H1 (cell line): ENCODE results near the gene RALGAPA1. TPM values are rescaled to one million over a fixed set of nuclear protein-coding genes. Genes with fewer than 3 reads are reported as not detected.
"Not testable (repeated sequence)": the region's sequence is repeated elsewhere in the genome, so short reads cannot be mapped to it uniquely, and the experiment has no call there.

ENCODE experiments used
- CTCF ChIA-PET: fragments of 300-600 bp; sonication (Branson Sonifier 250); formaldehyde crosslinking; loops from one replicate; lab custom pipeline; 2021; ENCODE audit not compliant: partially characterized antibody; lab: Charles Lee
- POLR2A ChIA-PET: fragments of 300-600 bp; sonication (Branson Sonifier 250); formaldehyde crosslinking; loops from one replicate; lab custom pipeline; 2021; ENCODE audit warnings: inconsistent platforms; ENCODE audit not compliant: partially characterized antibody; lab: Charles Lee
- DNase-seq, 2 experiments: peaks; one replicate each; pipeline versions ENCODE4 v3.0.0 to v3.0.0-alpha.2; 2010 to 2022; ENCODE audit warnings: low spot score in 2 of 2, low read depth in 1 of 2, mixed read lengths in 1 of 2
- FAIRE-seq: peaks from 2 replicates; lab custom pipeline; 2011; peaks lifted over from hg19 to GRCh38; lab: Jason Lieb, UNC
- H2AFZ ChIP-seq: 2 replicates; pipeline ENCODE4 v1.8.1; 2012; ENCODE audit warnings: low read length, inconsistent platforms
- H2AK5ac ChIP-seq: 2 replicates; pipeline ENCODE4 v1.6.1; 2013; ENCODE audit warnings: low read depth, low read length
- H2BK120ac ChIP-seq: replicated peaks from 2 replicates; pipeline ENCODE3; 2013; ENCODE audit warnings: low read depth, low read length, inconsistent platforms
- H2BK12ac ChIP-seq: 2 replicates; pipeline ENCODE4 v1.6.1; 2013; ENCODE audit warnings: low read depth, low read length
- H2BK15ac ChIP-seq: 2 replicates; pipeline ENCODE4 v1.6.1; 2013; ENCODE audit warnings: low read length
- H2BK20ac ChIP-seq: 2 replicates; pipeline ENCODE4 v1.6.1; 2013; ENCODE audit warnings: low read length
- H2BK5ac ChIP-seq: 2 replicates; pipeline ENCODE4 v1.6.1; 2013; ENCODE audit warnings: low read depth, low read length
- H3K14ac ChIP-seq: 2 replicates; pipeline ENCODE4 v1.6.1; 2013; ENCODE audit warnings: inconsistent platforms; ENCODE audit not compliant: insufficient read length
- H3K18ac ChIP-seq: 2 replicates; pipeline ENCODE4 v1.6.1; 2013; ENCODE audit warnings: low read length; ENCODE audit errors: extremely low read depth
- H3K23ac ChIP-seq: 2 replicates; pipeline ENCODE4 v1.6.1; 2013; ENCODE audit warnings: inconsistent platforms; ENCODE audit not compliant: insufficient read length
- H3K23me2 ChIP-seq: 2 replicates; pipeline ENCODE4 v1.6.1; 2013; ENCODE audit warnings: low read depth, low read length
- H3K27ac ChIP-seq: 2 replicates; pipeline ENCODE4 v1.6.1; 2011; ENCODE audit warnings: low read depth, low read length, inconsistent platforms
- H3K27me3 ChIP-seq, 4 experiments: replicated peaks in 1 of 4; 1 replicate in 1 of 4; 2 replicates in 3 of 4; pipeline versions ENCODE4 v1.6.1 to v1.8.1; 2011 to 2013; ENCODE audit warnings: low read length in 3 of 4, mild to moderate bottlenecking in 3 of 4, inconsistent platforms in 2 of 4, mixed read lengths in 2 of 4, moderate library complexity in 1 of 4; ENCODE audit not compliant: control insufficient read depth in 3 of 4, insufficient read depth in 3 of 4; ENCODE audit errors: extremely low read depth in 1 of 4
- H3K36me3 ChIP-seq, 4 experiments: 2 replicates each; pipeline versions ENCODE4 v1.6.1 to v1.8.1; 2011 to 2013; ENCODE audit warnings: mild to moderate bottlenecking in 4 of 4, low read length in 3 of 4, moderate library complexity in 2 of 4, control low read depth in 1 of 4, inconsistent platforms in 1 of 4; ENCODE audit not compliant: insufficient read depth in 4 of 4, control insufficient read depth in 2 of 4
- H3K4ac ChIP-seq: replicated peaks from 2 replicates; pipeline ENCODE3; 2013; ENCODE audit warnings: low read length, low read depth, mixed read lengths, inconsistent platforms; ENCODE audit not compliant: insufficient read length
- H3K4me1 ChIP-seq, 4 experiments: replicated peaks in 1 of 4; 1 replicate in 1 of 4; 2 replicates in 3 of 4; pipeline versions ENCODE4 v1.6.1 to v1.8.1; 2011 to 2013; ENCODE audit warnings: low read length in 3 of 4, inconsistent platforms in 2 of 4, mixed read lengths in 1 of 4; ENCODE audit not compliant: insufficient read depth in 4 of 4, control insufficient read depth in 3 of 4
- H3K4me2 ChIP-seq, 2 experiments: 2 replicates each; pipeline versions ENCODE4 v1.6.1 to v1.8.1; 2011 to 2013; ENCODE audit warnings: low read depth in 2 of 2, low read length in 2 of 2, control low read depth in 1 of 2, inconsistent platforms in 1 of 2, mild to moderate bottlenecking in 1 of 2; ENCODE audit not compliant: insufficient read depth in 1 of 2
- H3K4me3 ChIP-seq, 4 experiments: fragments of 200-600, 300-600 bp in 1 of 4; sonication (generic), shearing (Covaris generic), sonication (Bioruptor Twin) in 1 of 4; 2 replicates each; pipeline versions ENCODE4 v1.5.1 to v1.8.1; 2011 to 2016; ENCODE audit warnings: low read length in 4 of 4, low read depth in 3 of 4, control low read depth in 2 of 4, inconsistent platforms in 2 of 4, mild to moderate bottlenecking in 2 of 4, mixed read lengths in 1 of 4, moderate library complexity in 1 of 4; ENCODE audit not compliant: insufficient read depth in 2 of 4; ENCODE audit errors: extremely low read depth in 1 of 4
- H3K56ac ChIP-seq: replicated peaks from 2 replicates; pipeline ENCODE3; 2013; ENCODE audit warnings: low read depth, mild to moderate bottlenecking, mixed read lengths, low read length, inconsistent platforms; ENCODE audit not compliant: insufficient read length
- H3K79me1 ChIP-seq: 2 replicates; pipeline ENCODE4 v1.6.1; 2013; ENCODE audit warnings: low read depth, low read length, control low read depth
- H3K79me2 ChIP-seq, 2 experiments: 2 replicates each; pipeline versions ENCODE4 v1.6.1 to v1.8.1; 2012 to 2013; ENCODE audit warnings: low read length in 2 of 2, mild to moderate bottlenecking in 2 of 2, inconsistent platforms in 1 of 2; ENCODE audit not compliant: insufficient read depth in 2 of 2, control insufficient read depth in 1 of 2
- H3K9ac ChIP-seq, 4 experiments: replicated peaks in 1 of 4; 1 replicate in 1 of 4; 2 replicates in 3 of 4; pipeline versions ENCODE4 v1.6.1 to v1.8.1; 2011 to 2013; ENCODE audit warnings: low read depth in 3 of 4, low read length in 3 of 4, control low read depth in 2 of 4, mild to moderate bottlenecking in 2 of 4, moderate library complexity in 2 of 4, inconsistent platforms in 1 of 4; ENCODE audit errors: extremely low read depth in 1 of 4
- H3K9me3 ChIP-seq, 2 experiments: 2 replicates each; pipeline versions ENCODE4 v1.6.1 to v1.8.1; 2012 to 2013; ENCODE audit warnings: mild to moderate bottlenecking in 2 of 2, moderate library complexity in 2 of 2, control low read depth in 1 of 2, inconsistent platforms in 1 of 2, low read depth in 1 of 2, low read length in 1 of 2, mixed read lengths in 1 of 2; ENCODE audit not compliant: insufficient read depth in 2 of 2
- H4K20me1 ChIP-seq, 2 experiments: replicated peaks in 1 of 2; 2 replicates each; pipeline versions ENCODE3 to v1.8.1; 2011 to 2013; ENCODE audit warnings: inconsistent platforms in 2 of 2, low read length in 2 of 2, mild to moderate bottlenecking in 1 of 2; ENCODE audit not compliant: insufficient read depth in 2 of 2, control insufficient read depth in 1 of 2
- H4K5ac ChIP-seq: 2 replicates; pipeline ENCODE4 v1.6.1; 2013; ENCODE audit warnings: low read length, low read depth, mixed read lengths, inconsistent platforms; ENCODE audit not compliant: insufficient read length
- H4K8ac ChIP-seq: 2 replicates; pipeline ENCODE4 v1.8.0; 2013; ENCODE audit warnings: mild to moderate bottlenecking, moderate library complexity, low read length, inconsistent platforms; ENCODE audit not compliant: insufficient read depth; ENCODE audit errors: extremely low read depth
- H4K91ac ChIP-seq: replicated peaks from 2 replicates; pipeline ENCODE3; 2013; ENCODE audit warnings: low read length, mixed read lengths, inconsistent platforms; ENCODE audit not compliant: insufficient read length
- WGBS, 2 experiments: shearing (Covaris generic) in 1 of 2; methylation state at CpG; one replicate each; pipeline versions ENCODE4 v1.1.6 to v1.1.7; 2013 to 2015; ENCODE audit warnings: low lambda C conversion rate in 2 of 2, mixed read lengths in 2 of 2, inconsistent platforms in 1 of 2, low coverage in 1 of 2, missing lambda C conversion rate in 1 of 2; ENCODE audit not compliant: insufficient replicate concordance in 2 of 2, insufficient coverage in 1 of 2, insufficient read length in 1 of 2; ENCODE audit errors: extremely low coverage in 1 of 2, missing lambda C conversion rate in 1 of 2; 5-methylcytosine and 5-hydroxymethylcytosine counted together
- polyA plus RNA-seq, 7 experiments: library from polyadenylated mRNA; depleted of rRNA in 3 of 7; stranded (reverse) in 5 of 7; unstranded in 2 of 7; fragments of >200 nt in 5 of 7; fragments of 200-250 nt in 2 of 7; gene quantifications; 1 replicate in 5 of 7; 2 replicates in 1 of 7; 4 replicates in 1 of 7; pipeline versions ENCODE4 v1.2.1 to v1.2.3, GENCODE V29; 2011 to 2013; ENCODE audit warnings: missing spikeins in 2 of 7, mixed read lengths in 2 of 7
- total RNA-seq: library from RNA; stranded (reverse); fragmentation: NEBNext Ultra II Directional; extraction: Animal tissue kit (Norgen Biotek cat#: 25700); gene quantifications from 2 replicates; pipeline ENCODE4 v1.2.1, GENCODE V29; 2021

Gene RALGAPA1
- total and polyA plus RNA-seq, 2 of the 8 experiments (the other 6 are each of a cell fraction or from before 2014, with no cell fraction given): 4.2 to 26.7 TPM

GRCh38 chr14:35683688-35684087 is 125.4 kb downstream of the RALGAPA1 start:
- H4K8ac ChIP-seq, H4K5ac ChIP-seq, H3K27me3 ChIP-seq, H3K56ac ChIP-seq, POLR2A ChIA-PET, H2BK120ac ChIP-seq, H3K18ac ChIP-seq, H3K14ac ChIP-seq, H3K36me3 ChIP-seq, H2AFZ ChIP-seq, H3K23ac ChIP-seq, H3K4ac ChIP-seq, H3K79me1 ChIP-seq, H4K20me1 ChIP-seq, H2BK5ac ChIP-seq, H3K4me1 ChIP-seq, H3K79me2 ChIP-seq, H3K23me2 ChIP-seq, H3K27ac ChIP-seq, DNase-seq, FAIRE-seq, H3K9me3 ChIP-seq, H4K91ac ChIP-seq, H3K4me2 ChIP-seq, H3K9ac ChIP-seq, H2BK15ac ChIP-seq, H2AK5ac ChIP-seq, H2BK20ac ChIP-seq, H3K4me3 ChIP-seq, H2BK12ac ChIP-seq: not testable (repeated sequence)
- CTCF ChIA-PET: interaction anchor here (0.6 to 0.9 kb wide), 2 partner anchors 132 to 245 kb away, joined by 3 read pairs; no protein-coding TSS in a partner anchor
- 90% methylated on average over 4 of the region's 4 CpGs; no CpG with 5 or more reads in 1 of the 2 experiments for WGBS, 2 experiments
